Islet of Langerhans (tissue), 1 donor: ENCODE results near the gene TMEM269.

Source experiments
- FAIRE-seq: peaks from one replicate; lab custom pipeline; 2011; peaks lifted over from hg19 to GRCh38; lab: Jason Lieb, UNC

TMEM269 gene

GRCh38 chr1:42848823-42849537 is 64.2 kb downstream of the TMEM269 start:
- FAIRE-seq = no peak

- no peak for FAIRE-seq
Measured at GRCh38 chr1:42849944-42850343, 65.2 kb downstream of the TMEM269 start.
